NB4 (cell line): ENCODE measurements around the gene ARHGAP1.

Source experiments
- DNase-seq: peaks from one replicate; pipeline ENCODE4 v3.0.0; 2010; ENCODE audit warnings: low read depth
- H3K4me3 ChIP-seq: one replicate; pipeline ENCODE4 v1.5.1; 2011; ENCODE audit warnings: mild to moderate bottlenecking, low read depth, low read length, moderate library complexity
- MYC ChIP-seq: IDR thresholded peaks from 2 replicates; pipeline ENCODE4 v1.6.1; 2011; ENCODE audit warnings: low read depth, low read length
- POLR2A ChIP-seq: IDR thresholded peaks from 2 replicates; pipeline ENCODE4 v1.6.1; 2011; ENCODE audit warnings: mild to moderate bottlenecking; ENCODE audit not compliant: insufficient read length; ENCODE audit errors: extremely low read depth
- TF ChIP-seq, protein P1 (sequence below): IDR thresholded peaks from 2 replicates; pipeline ENCODE4 v1.6.1; 2011; ENCODE audit warnings: low read depth, low read length
- TF ChIP-seq, protein P2 (sequence below): IDR thresholded peaks from one replicate; pipeline ENCODE4 v1.5.1; 2012; ENCODE audit warnings: low read depth, low read length

Gene ARHGAP1

DNA sequence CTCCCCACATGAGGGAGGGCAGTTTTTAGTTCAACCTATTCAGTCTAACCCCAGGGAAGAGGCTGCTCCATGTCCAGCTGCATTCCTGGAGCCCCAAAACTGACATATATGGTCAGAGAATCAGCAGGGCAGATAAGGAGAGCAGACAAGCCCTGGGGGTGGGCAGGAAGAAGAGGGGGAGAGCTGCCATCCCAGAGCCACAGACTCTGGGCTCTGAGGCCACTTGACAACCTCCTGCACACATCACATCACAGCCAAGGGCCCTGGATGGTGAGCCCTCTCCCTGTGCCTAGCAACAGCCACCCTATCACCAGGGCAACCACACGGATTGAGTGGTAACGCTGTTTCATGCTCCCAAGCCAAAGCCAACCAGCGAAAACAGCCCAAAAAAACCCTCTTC, 3.1 kb downstream of the ARHGAP1 start:
- TF ChIP-seq POLR2A (no peak), MYC (no peak)
- TF ChIP-seq, protein P1, sequence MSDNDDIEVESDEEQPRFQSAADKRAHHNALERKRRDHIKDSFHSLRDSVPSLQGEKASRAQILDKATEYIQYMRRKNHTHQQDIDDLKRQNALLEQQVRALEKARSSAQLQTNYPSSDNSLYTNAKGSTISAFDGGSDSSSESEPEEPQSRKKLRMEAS = no peak
- TF ChIP-seq, protein P2, sequence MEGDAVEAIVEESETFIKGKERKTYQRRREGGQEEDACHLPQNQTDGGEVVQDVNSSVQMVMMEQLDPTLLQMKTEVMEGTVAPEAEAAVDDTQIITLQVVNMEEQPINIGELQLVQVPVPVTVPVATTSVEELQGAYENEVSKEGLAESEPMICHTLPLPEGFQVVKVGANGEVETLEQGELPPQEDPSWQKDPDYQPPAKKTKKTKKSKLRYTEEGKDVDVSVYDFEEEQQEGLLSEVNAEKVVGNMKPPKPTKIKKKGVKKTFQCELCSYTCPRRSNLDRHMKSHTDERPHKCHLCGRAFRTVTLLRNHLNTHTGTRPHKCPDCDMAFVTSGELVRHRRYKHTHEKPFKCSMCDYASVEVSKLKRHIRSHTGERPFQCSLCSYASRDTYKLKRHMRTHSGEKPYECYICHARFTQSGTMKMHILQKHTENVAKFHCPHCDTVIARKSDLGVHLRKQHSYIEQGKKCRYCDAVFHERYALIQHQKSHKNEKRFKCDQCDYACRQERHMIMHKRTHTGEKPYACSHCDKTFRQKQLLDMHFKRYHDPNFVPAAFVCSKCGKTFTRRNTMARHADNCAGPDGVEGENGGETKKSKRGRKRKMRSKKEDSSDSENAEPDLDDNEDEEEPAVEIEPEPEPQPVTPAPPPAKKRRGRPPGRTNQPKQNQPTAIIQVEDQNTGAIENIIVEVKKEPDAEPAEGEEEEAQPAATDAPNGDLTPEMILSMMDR = no peak
- no peak overlapping the region for H3K4me3 ChIP-seq
- no peak for DNase-seq

DNA sequence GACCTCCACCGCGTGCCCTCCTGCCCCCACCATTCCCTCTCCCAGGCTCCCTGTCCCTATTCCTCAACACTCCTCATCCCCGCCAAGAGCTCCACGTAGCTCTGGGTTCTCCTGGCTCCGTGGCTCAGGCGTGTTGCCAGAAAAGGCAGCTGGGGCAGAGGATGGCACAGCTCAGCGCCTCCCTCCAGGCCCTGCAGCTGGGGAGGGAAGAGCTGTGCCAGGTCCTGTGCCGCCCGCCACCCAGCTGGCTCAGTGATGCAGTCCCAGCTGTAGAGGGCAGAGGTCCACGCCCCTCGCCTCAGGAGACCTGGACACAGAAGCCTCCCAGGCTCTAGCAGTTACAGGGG, 4.2 kb downstream of the ARHGAP1 start:
- no peak for DNase-seq
- no peak overlapping the region for H3K4me3 ChIP-seq

DNA sequence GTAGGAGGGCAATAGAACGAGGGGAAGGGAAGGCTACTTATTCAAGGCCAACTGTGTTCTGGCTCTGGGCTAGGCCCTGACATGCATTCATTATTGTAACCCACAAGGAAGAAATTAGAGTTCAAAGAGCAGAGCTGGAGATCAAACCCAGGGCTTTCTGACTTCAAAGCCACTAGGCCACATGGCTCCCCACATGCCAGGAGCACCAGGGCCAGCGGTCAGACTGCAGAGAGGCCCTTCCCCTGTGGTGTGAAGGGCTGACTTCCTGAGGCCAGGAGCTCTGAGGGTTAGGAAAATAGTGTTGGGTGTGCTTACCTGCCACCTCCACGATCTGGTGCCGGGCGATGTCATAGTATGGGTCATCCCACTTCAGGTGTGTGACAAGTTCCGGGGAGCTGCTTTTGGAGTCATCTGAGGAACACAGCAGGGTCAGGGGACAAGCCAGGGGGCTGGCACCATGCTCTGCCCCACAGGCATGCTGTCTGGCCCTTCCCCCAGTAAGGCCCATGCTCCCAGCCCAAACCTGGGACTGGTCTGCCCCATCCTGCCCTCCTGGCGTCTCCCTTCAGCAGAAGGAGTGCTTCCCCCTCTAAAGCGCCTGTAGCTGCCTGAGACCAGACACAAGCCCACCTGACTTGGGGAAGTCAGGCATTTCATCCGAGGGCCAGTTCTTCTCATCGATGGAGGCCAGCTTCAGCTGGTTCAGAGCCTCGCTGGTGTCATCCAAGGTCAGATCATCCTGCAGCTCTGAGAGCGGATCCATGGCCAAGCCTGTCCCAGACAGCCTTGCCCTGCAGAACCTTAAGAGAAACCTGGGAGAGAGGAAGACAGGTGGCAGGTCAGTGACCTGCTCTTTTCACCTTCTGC, 4.8 kb downstream of the ARHGAP1 start:
- H3K4me3 ChIP-seq = no peak overlapping the region
- TF ChIP-seq, protein P1 = no peak
- no peak for TF ChIP-seq MYC
- TF ChIP-seq, protein P2 = no peak
- TF ChIP-seq POLR2A = no peak
- DNase-seq = no peak

More for the DNA sequence above, 4.2 kb downstream of the ARHGAP1 start:
- TF ChIP-seq POLR2A (no peak), MYC (no peak)
- TF ChIP-seq, protein P1 = no peak
- TF ChIP-seq, protein P2 = no peak

DNA sequence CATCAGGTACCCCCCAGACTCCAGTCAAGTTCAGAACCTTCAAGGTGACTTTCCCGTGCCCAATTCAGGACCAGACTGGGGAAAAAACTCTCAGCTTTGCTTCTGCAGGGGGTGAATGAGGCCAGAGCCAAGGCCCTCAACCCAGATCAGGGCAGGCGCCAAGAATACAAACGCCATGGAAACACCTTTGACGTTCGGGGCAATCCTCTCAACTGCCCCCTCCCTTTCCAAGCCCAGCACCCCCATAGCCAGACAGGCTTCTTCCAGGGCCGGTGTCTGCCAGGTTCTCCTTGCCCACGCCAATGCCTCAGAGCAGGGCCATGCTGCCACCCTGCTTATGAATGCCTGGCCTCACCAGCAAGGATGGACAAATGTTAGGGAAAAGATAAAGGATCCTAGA, 5.8 kb downstream of the ARHGAP1 start:
- TF ChIP-seq POLR2A = no peak
- TF ChIP-seq, protein P2 = no peak
- TF ChIP-seq MYC = no peak
- TF ChIP-seq, protein P1 = no peak
- no peak for DNase-seq
- H3K4me3 ChIP-seq = no peak overlapping the region

DNA sequence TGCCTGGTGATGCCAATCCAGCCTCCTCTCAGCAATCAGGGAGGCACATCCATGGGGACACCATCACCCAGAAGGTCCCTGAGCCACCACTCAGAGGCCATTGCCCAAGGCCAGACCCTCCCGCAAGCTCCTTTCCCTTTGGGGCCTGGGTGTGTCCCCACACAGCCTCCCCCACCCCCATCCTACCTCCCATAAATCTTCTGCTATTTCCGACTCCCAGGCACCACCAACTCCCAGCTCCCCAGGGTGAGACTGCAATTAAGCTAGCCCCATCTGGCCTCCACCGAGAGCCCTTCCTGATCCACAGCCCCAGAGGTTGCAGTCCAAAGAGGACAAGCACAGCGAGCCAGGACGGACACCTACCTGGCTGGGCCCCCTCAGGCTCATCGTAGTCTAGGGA, 6.3 kb downstream of the ARHGAP1 start:
- H3K4me3 ChIP-seq = no peak overlapping the region
- no peak for TF ChIP-seq POLR2A
- no peak for TF ChIP-seq MYC
- TF ChIP-seq, protein P2 = no peak
- TF ChIP-seq, protein P1 = no peak
- no peak for DNase-seq
